ENCODE results near the gene OR4N2.
"Not testable (repeated sequence)": the region's sequence is repeated elsewhere in the genome, so short reads cannot be mapped to it uniquely, and the experiment has no call there.

Gene OR4N2

GRCh38 chr14:19799880-19800279, 3.7 kb upstream of the OR4N2 start:
- Histone ChIP-seq H3K36me3 (no peaks in the 10 kb centered on the region), H3K27me3 (no peaks in the 10 kb centered on the region), H3K9me3 (peaks cover 6% of the 10 kb centered on the region), H3K4me1 (no peaks in the 10 kb centered on the region), H3K4me3 (ENCODE audit: low read depth, low read length) (no peak overlapping the region)
- DNase-seq, result no peak
- TF ChIP-seq CTCF (IDR thresholded peaks at IDR 0.05; ENCODE audit: low read depth, low read length), result no peak

- no peaks in the 10 kb centered on the region for H3K27me3 ChIP-seq
These were observed 3.1 kb upstream of the OR4N2 start for GRCh38 chr14:19800282-19801117.

GRCh38 chr14:19801118-19801464, 2.5 kb upstream of the OR4N2 start:
- no peak for TF ChIP-seq CTCF (IDR thresholded peaks at IDR 0.05; ENCODE audit: low read depth, low read length)
- no peak for DNase-seq
- Histone ChIP-seq H3K27me3 (no peaks in the 10 kb centered on the region), H3K36me3 (no peaks in the 10 kb centered on the region), H3K4me3 (ENCODE audit: low read depth, low read length) (no peak overlapping the region), H3K4me1 (no peaks in the 10 kb centered on the region), H3K9me3 (peaks cover 6% of the 10 kb centered on the region)

More at GRCh38 chr14:19800282-19801117, 3.1 kb upstream of the OR4N2 start:
- Histone ChIP-seq H3K4me1 (no peaks in the 10 kb centered on the region), H3K36me3 (no peaks in the 10 kb centered on the region), H3K4me3 (ENCODE audit: low read depth, low read length) (no peak overlapping the region), H3K9me3 (peaks cover 6% of the 10 kb centered on the region)
- DNase-seq, result peak; percentile 14
- no peak for TF ChIP-seq CTCF (IDR thresholded peaks at IDR 0.05; ENCODE audit: low read depth, low read length)

- not testable (repeated sequence) for DNase-seq; H3K27me3 ChIP-seq; H3K36me3 ChIP-seq; H3K9me3 ChIP-seq; H3K4me1 ChIP-seq; H3K4me3 ChIP-seq (ENCODE audit: low read depth, low read length)
These were observed 9.8 kb downstream of the OR4N2 start for GRCh38 chr14:19813171-19813920.

GRCh38 chr14:19819879-19820278, 16.3 kb downstream of the OR4N2 start:
- H3K4me1 ChIP-seq; H3K9me3 ChIP-seq; DNase-seq; H3K4me3 ChIP-seq (ENCODE audit: low read depth, low read length); H3K27me3 ChIP-seq; H3K36me3 ChIP-seq: not testable (repeated sequence)

- H3K9me3 ChIP-seq; H3K4me1 ChIP-seq; H3K27me3 ChIP-seq; H3K4me3 ChIP-seq (ENCODE audit: low read depth, low read length); H3K36me3 ChIP-seq; DNase-seq: not testable (repeated sequence)
These were observed 17.4 kb downstream of the OR4N2 start for GRCh38 chr14:19821016-19821415.

GRCh38 chr14:19823178-19823577, 19.6 kb downstream of the OR4N2 start:
- no peaks in the 10 kb centered on the region for H3K9me3 ChIP-seq
- H3K4me3 ChIP-seq (ENCODE audit: low read depth, low read length), result no peak overlapping the region
- H3K36me3 ChIP-seq, result no peaks in the 10 kb centered on the region
- H3K4me1 ChIP-seq, result no peaks in the 10 kb centered on the region
- TF ChIP-seq CTCF (IDR thresholded peaks at IDR 0.05; ENCODE audit: low read depth, low read length), result no peak
- DNase-seq, result no peak
- H3K27me3 ChIP-seq, result no peaks in the 10 kb centered on the region
